ENCODE data around the gene CYP39A1.

CYP39A1 gene

DNA sequence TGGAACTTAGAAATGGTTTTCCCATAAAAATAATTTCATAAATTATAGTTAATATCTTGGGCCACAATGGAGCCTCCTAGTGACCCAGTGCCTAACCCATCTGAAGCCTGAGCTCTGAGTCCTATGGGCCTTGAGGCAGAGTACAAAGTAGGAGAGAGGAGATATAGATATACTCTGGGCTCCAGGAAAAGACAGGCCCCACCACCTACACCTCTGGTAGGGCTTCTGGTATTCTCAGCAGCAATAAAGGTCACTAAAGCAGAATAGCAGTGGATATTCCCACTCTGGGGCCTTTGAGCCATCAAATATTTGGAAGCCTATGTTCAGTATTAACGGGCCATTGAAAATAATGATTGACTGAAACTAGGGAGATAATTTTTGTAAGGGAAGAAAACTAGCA, 24.1 kb downstream of the CYP39A1 start:
- no peaks in the 10 kb centered on the region for H3F3A ChIP-seq (ENCODE audit: insufficient read depth, low read length)
- no peaks in the 10 kb centered on the region for H3K9me3 ChIP-seq (ENCODE audit: low read length)
- H3K27me3 ChIP-seq (ENCODE audit: insufficient read depth, low read length), result no peaks in the 10 kb centered on the region
- peaks cover 44% of the 10 kb centered on the region for H3K4me1 ChIP-seq (ENCODE audit: insufficient read depth, low read length, severe bottlenecking)
- H3K4me3 ChIP-seq (ENCODE audit: low read depth, low read length, poor library complexity, severe bottlenecking), result no peak overlapping the region
- H3K36me3 ChIP-seq (ENCODE audit: insufficient read depth, low read length), result peaks cover 15% of the 10 kb centered on the region
- no peak overlapping the region for H3K9ac ChIP-seq (ENCODE audit: low read length)
- H4K20me1 ChIP-seq (ENCODE audit: insufficient read depth, low read length), result no peaks in the 10 kb centered on the region
- peak overlapping the region; percentile 94 for H3K27ac ChIP-seq (ENCODE audit: low read depth, low read length, poor library complexity, severe bottlenecking)
- TF ChIP-seq EZH2 (IDR thresholded peaks at IDR 0.05; ENCODE audit: borderline replicate concordance, low read length), result no peak
- TF ChIP-seq, protein P1, sequence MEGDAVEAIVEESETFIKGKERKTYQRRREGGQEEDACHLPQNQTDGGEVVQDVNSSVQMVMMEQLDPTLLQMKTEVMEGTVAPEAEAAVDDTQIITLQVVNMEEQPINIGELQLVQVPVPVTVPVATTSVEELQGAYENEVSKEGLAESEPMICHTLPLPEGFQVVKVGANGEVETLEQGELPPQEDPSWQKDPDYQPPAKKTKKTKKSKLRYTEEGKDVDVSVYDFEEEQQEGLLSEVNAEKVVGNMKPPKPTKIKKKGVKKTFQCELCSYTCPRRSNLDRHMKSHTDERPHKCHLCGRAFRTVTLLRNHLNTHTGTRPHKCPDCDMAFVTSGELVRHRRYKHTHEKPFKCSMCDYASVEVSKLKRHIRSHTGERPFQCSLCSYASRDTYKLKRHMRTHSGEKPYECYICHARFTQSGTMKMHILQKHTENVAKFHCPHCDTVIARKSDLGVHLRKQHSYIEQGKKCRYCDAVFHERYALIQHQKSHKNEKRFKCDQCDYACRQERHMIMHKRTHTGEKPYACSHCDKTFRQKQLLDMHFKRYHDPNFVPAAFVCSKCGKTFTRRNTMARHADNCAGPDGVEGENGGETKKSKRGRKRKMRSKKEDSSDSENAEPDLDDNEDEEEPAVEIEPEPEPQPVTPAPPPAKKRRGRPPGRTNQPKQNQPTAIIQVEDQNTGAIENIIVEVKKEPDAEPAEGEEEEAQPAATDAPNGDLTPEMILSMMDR (IDR thresholded peaks at IDR 0.05; ENCODE audit: low read length), result no peak
- no peaks in the 10 kb centered on the region for H3K79me2 ChIP-seq (ENCODE audit: insufficient read depth, low read length)
- H3K4me2 ChIP-seq (ENCODE audit: low read length), result no peak overlapping the region
- H2AFZ ChIP-seq (ENCODE audit: low read length), result no peak overlapping the region
- H3K9me2 ChIP-seq (ENCODE audit: low read depth, low read length), result no peaks in the 10 kb centered on the region

DNA sequence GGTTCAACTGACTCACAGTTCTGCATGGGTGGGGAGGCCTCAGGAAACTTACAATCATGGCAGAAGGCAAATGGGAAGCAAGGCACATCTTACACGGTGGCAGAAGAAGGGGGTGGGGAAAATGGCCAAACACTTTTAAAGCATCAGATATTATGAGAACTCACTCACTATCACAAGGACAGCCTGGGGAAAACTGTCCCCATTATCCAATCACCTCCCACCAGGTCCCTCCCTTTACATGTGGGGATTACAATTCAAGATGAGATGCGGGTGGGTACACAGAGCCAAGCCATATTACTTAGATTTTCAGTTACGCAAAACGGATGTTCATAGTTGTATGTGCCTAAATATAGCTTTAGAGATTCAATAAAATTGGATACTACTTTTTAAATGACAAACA, 25.6 kb downstream of the CYP39A1 start:
- no peaks in the 10 kb centered on the region for H3F3A ChIP-seq (ENCODE audit: insufficient read depth, low read length)
- peak overlapping the region; percentile 68 for H3K4me2 ChIP-seq (ENCODE audit: low read length)
- H3K27me3 ChIP-seq (ENCODE audit: insufficient read depth, low read length), result no peaks in the 10 kb centered on the region
- H3K27ac ChIP-seq (ENCODE audit: low read depth, low read length, poor library complexity, severe bottlenecking), result peak overlapping the region; percentile 94
- no peaks in the 10 kb centered on the region for H3K9me3 ChIP-seq (ENCODE audit: low read length)
- no peaks in the 10 kb centered on the region for H3K9me2 ChIP-seq (ENCODE audit: low read depth, low read length)
- H2AFZ ChIP-seq (ENCODE audit: low read length), result peak overlapping the region; percentile 73
- peak overlapping the region; percentile 55 for H3K9ac ChIP-seq (ENCODE audit: low read length)
- H3K36me3 ChIP-seq (ENCODE audit: insufficient read depth, low read length), result peaks cover 24% of the 10 kb centered on the region
- H4K20me1 ChIP-seq (ENCODE audit: insufficient read depth, low read length), result no peaks in the 10 kb centered on the region
- peak overlapping the region; percentile 38 for H3K4me3 ChIP-seq (ENCODE audit: low read depth, low read length, poor library complexity, severe bottlenecking)
- peaks cover 44% of the 10 kb centered on the region for H3K4me1 ChIP-seq (ENCODE audit: insufficient read depth, low read length, severe bottlenecking)
- no peaks in the 10 kb centered on the region for H3K79me2 ChIP-seq (ENCODE audit: insufficient read depth, low read length)
- TF ChIP-seq, protein P1 (IDR thresholded peaks at IDR 0.05; ENCODE audit: low read length), result no peak
- TF ChIP-seq EZH2 (IDR thresholded peaks at IDR 0.05; ENCODE audit: borderline replicate concordance, low read length), result no peak

DNA sequence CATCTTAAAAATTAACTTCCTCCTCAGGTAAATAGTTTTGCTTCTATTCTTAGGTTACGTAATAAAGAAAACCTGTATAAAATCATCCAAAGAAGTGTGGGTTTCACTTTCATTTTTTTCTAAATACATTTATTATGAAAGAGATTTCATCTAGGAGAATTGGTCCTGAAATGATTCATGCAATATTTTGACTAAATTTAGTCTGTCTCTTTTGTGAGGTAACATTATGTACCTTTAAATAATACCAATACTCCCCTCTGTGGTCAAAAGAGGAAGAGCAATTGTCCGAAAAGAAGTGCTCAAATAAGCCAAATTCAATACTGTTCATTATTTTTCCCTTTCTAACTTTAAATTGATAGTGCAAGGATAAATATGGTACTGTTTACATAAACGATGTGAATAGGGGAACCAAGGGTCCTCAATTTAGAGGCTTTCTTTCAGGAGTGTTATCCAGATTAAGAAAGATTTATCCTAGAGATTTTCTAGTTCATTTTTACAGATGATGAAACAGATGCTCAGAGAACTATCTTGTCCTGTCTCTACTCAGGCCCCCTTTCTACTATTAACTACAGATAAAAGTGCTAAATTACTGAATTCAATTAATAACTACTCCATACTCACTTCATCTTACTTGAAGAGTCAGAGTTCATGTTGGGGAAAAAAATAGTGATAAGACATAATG, 26.2 kb downstream of the CYP39A1 start:
- TF ChIP-seq, protein P1 (IDR thresholded peaks at IDR 0.05; ENCODE audit: low read length), result peak; percentile 81
- TF ChIP-seq EZH2 (IDR thresholded peaks at IDR 0.05; ENCODE audit: borderline replicate concordance, low read length), result no peak
- Histone ChIP-seq H3K4me3 (ENCODE audit: low read depth, low read length, poor library complexity, severe bottlenecking) (peak overlapping the region; percentile 38), H3K27me3 (ENCODE audit: insufficient read depth, low read length) (no peaks in the 10 kb centered on the region), H3K36me3 (ENCODE audit: insufficient read depth, low read length) (peaks cover 24% of the 10 kb centered on the region), H4K20me1 (ENCODE audit: insufficient read depth, low read length) (no peaks in the 10 kb centered on the region), H3K9ac (ENCODE audit: low read length) (peak overlapping the region; percentile 55; the same call in 1 of the 2 replicates), H3K9me2 (ENCODE audit: low read depth, low read length) (no peaks in the 10 kb centered on the region), H3K4me1 (ENCODE audit: insufficient read depth, low read length, severe bottlenecking) (peaks cover 44% of the 10 kb centered on the region), H3F3A (ENCODE audit: insufficient read depth, low read length) (no peaks in the 10 kb centered on the region), H3K79me2 (ENCODE audit: insufficient read depth, low read length) (no peaks in the 10 kb centered on the region), H2AFZ (ENCODE audit: low read length) (peak overlapping the region; percentile 76), H3K4me2 (ENCODE audit: low read length) (peak overlapping the region; percentile 68), H3K9me3 (ENCODE audit: low read length) (no peaks in the 10 kb centered on the region), H3K27ac (ENCODE audit: low read depth, low read length, poor library complexity, severe bottlenecking) (peak overlapping the region; percentile 94)

All from OCI-LY1 (cell line).